Body of pancreas (tissue), 4 donors: Measurements from ENCODE around the gene ST3GAL6.

Experiments
- CTCF ChIP-seq, 7 experiments: fragments of 450-650 bp in 4 of 7; fragments of 200-600 bp in 3 of 7; sonication (generic) in 3 of 7; IDR thresholded peaks; one replicate each; pipeline ENCODE4 v1.5.1; 2016 to 2019; ENCODE audit warnings: antibody characterized with exemption in 7 of 7
- POLR2A ChIP-seq, 3 donors: fragments of 450-650 bp; IDR thresholded peaks; one replicate each; pipeline ENCODE4 v1.6.1; 2016; ENCODE audit warnings: antibody characterized with exemption in 3 of 3, mild to moderate bottlenecking in 2 of 3

- TF ChIP-seq CTCF (IDR thresholded peaks at IDR 0.05) (no peak), POLR2A (IDR thresholded peaks at IDR 0.05) (no peak)
These were observed 32.8 kb upstream of the ST3GAL6 start for GRCh38 chr3:98730338-98730737.
